Activated gamma-delta T cell treated with anti-CD3 and anti-CD28 coated beads, Interleukin-2, amount 50 U/mL, for 16 hours (primary cell): ENCODE measurements around the gene SYNGR2.
"Not testable (repeated sequence)": the region's sequence is repeated elsewhere in the genome, so short reads cannot be mapped to it uniquely, and the experiment has no call there.

ENCODE experiments used
- DNase-seq: peaks from one replicate; pipeline ENCODE4 v3.0.0-alpha.2; 2020; ENCODE audit warnings: low read depth

SYNGR2 gene

GRCh38 chr17:78130090-78130436 lies 38.3 kb upstream of the SYNGR2 start:
- no peak for DNase-seq

GRCh38 chr17:78130437-78131101 lies 37.8 kb upstream of the SYNGR2 start, which contains the start of gene TMC8:
TMC8 (plus strand) TSS chr17:78130771; CDS start chr17:78131589, 818 bp downstream.
- DNase-seq = peak; percentile 71

GRCh38 chr17:78131172-78132083 lies 37.0 kb upstream of the SYNGR2 start:
- DNase-seq = peak; percentile 52

GRCh38 chr17:78132084-78132676 lies 36.2 kb upstream of the SYNGR2 start:
- peak; percentile 68 for DNase-seq

- no peak for DNase-seq
Observed at GRCh38 chr17:78132767-78133178, 35.6 kb upstream of the SYNGR2 start.

- DNase-seq = no peak
Observed at GRCh38 chr17:78133179-78133951, 35.0 kb upstream of the SYNGR2 start.

- DNase-seq = peak; percentile 58
Observed at GRCh38 chr17:78133971-78134898, 34.1 kb upstream of the SYNGR2 start.

GRCh38 chr17:78134899-78135385 lies 33.4 kb upstream of the SYNGR2 start:
- no peak for DNase-seq

GRCh38 chr17:78135858-78136500 lies 32.4 kb upstream of the SYNGR2 start:
- DNase-seq = no peak

- DNase-seq = no peak
Observed at GRCh38 chr17:78137392-78138203, 30.8 kb upstream of the SYNGR2 start.

- DNase-seq = no peak
Observed at GRCh38 chr17:78138204-78139060, 29.9 kb upstream of the SYNGR2 start.

GRCh38 chr17:78139861-78140168 lies 28.6 kb upstream of the SYNGR2 start:
- not testable (repeated sequence) for DNase-seq

- peak; percentile 81 for DNase-seq
Observed at GRCh38 chr17:78140169-78141051, 28.0 kb upstream of the SYNGR2 start.

GRCh38 chr17:78141437-78142118 lies 26.8 kb upstream of the SYNGR2 start:
- DNase-seq = no peak

- no peak for DNase-seq
Observed at GRCh38 chr17:78142119-78142861, 26.1 kb upstream of the SYNGR2 start.
